H9 (cell line): ENCODE data around the gene UTP4. TPM values are rescaled to one million over a fixed set of nuclear protein-coding genes. Genes with fewer than 3 reads are reported as not detected.

Experiments used
- DNase-seq: peaks from one replicate; pipeline ENCODE4 v3.0.0-alpha.2; 2017
- H2AFZ ChIP-seq: one replicate; pipeline ENCODE4 v1.6.1; 2013; ENCODE audit warnings: mild to moderate bottlenecking, low read length, control low read depth, moderate library complexity
- H2AK5ac ChIP-seq: 2 replicates; pipeline ENCODE4 v1.6.1; 2013; ENCODE audit warnings: low read length, control low read depth, mixed read lengths; ENCODE audit not compliant: insufficient read length
- H2BK120ac ChIP-seq: one replicate; pipeline ENCODE4 v1.6.1; 2013; ENCODE audit warnings: low read depth, mild to moderate bottlenecking, low read length, control low read depth, inconsistent platforms; ENCODE audit not compliant: poor library complexity, severe bottlenecking
- H2BK12ac ChIP-seq: 2 replicates; pipeline ENCODE4 v1.6.1; 2013; ENCODE audit warnings: low read length, control low read depth, mixed read lengths, low read depth; ENCODE audit not compliant: insufficient read length
- H2BK15ac ChIP-seq: 2 replicates; pipeline ENCODE4 v1.6.1; 2013; ENCODE audit warnings: low read depth, low read length, control low read depth
- H2BK20ac ChIP-seq: one replicate; pipeline ENCODE4 v1.6.1; 2013; ENCODE audit warnings: low read depth, mild to moderate bottlenecking, low read length, control low read depth, inconsistent platforms; ENCODE audit not compliant: poor library complexity, severe bottlenecking
- H2BK5ac ChIP-seq: 2 replicates; pipeline ENCODE4 v1.6.1; 2013; ENCODE audit warnings: low read length, control low read depth, mixed read lengths; ENCODE audit not compliant: insufficient read length
- H3K14ac ChIP-seq: 2 replicates; pipeline ENCODE4 v1.6.1; 2013; ENCODE audit warnings: low read length, control low read depth; ENCODE audit not compliant: insufficient read depth
- H3K18ac ChIP-seq: 2 replicates; pipeline ENCODE4 v1.6.1; 2013; ENCODE audit warnings: low read depth, mild to moderate bottlenecking, mixed read lengths, low read length, control low read depth; ENCODE audit not compliant: insufficient read length
- H3K23ac ChIP-seq: 2 replicates; pipeline ENCODE4 v1.6.1; 2013; ENCODE audit warnings: low read length, control low read depth, mixed read lengths, low read depth; ENCODE audit not compliant: insufficient read length
- H3K23me2 ChIP-seq: 2 replicates; pipeline ENCODE4 v1.6.1; 2013; ENCODE audit warnings: low read depth, mild to moderate bottlenecking, mixed read lengths, low read length, control low read depth; ENCODE audit not compliant: insufficient read length, poor library complexity, severe bottlenecking
- H3K27ac ChIP-seq: 2 replicates; pipeline ENCODE4 v1.5.1; 2013; ENCODE audit warnings: low read length, control low read depth, mixed read lengths, low read depth; ENCODE audit not compliant: insufficient read length
- H3K27me3 ChIP-seq: 2 replicates; pipeline ENCODE4 v1.6.1; 2013; ENCODE audit warnings: low read length, control low read depth, inconsistent platforms; ENCODE audit not compliant: insufficient read depth
- H3K4ac ChIP-seq: 2 replicates; pipeline ENCODE4 v1.6.1; 2013; ENCODE audit warnings: low read depth, mild to moderate bottlenecking, control low read depth, inconsistent platforms, low read length, moderate library complexity
- H3K4me1 ChIP-seq: 2 replicates; pipeline ENCODE4 v1.6.1; 2013; ENCODE audit warnings: low read length, control low read depth, inconsistent platforms; ENCODE audit not compliant: insufficient read depth
- H3K4me2 ChIP-seq: 2 replicates; pipeline ENCODE4 v1.6.1; 2013; ENCODE audit warnings: low read length, control low read depth, mixed read lengths; ENCODE audit not compliant: insufficient read length, insufficient read depth
- H3K56ac ChIP-seq: 2 replicates; pipeline ENCODE4 v1.6.1; 2013; ENCODE audit warnings: low read depth, mild to moderate bottlenecking, mixed read lengths, low read length, control low read depth; ENCODE audit not compliant: insufficient read length
- H3K79me1 ChIP-seq: 2 replicates; pipeline ENCODE4 v1.6.1; 2013; ENCODE audit warnings: low read depth, mild to moderate bottlenecking, moderate library complexity, low read length, control low read depth, inconsistent platforms; ENCODE audit not compliant: insufficient read depth, poor library complexity, severe bottlenecking
- H3K79me2 ChIP-seq: 2 replicates; pipeline ENCODE4 v1.6.1; 2013; ENCODE audit warnings: low read length, control low read depth, inconsistent platforms; ENCODE audit not compliant: insufficient read depth
- H3K9ac ChIP-seq: 2 replicates; pipeline ENCODE4 v1.6.1; 2013; ENCODE audit warnings: low read length, control low read depth, mixed read lengths; ENCODE audit not compliant: insufficient read length; ENCODE audit errors: extremely low read depth
- H3K9me3 ChIP-seq: one replicate; pipeline ENCODE4 v1.6.1; 2013; ENCODE audit warnings: low read depth, low read length, inconsistent platforms; ENCODE audit not compliant: control insufficient read depth
- H3T11ph ChIP-seq: one replicate; pipeline ENCODE4 v1.6.1; 2013; ENCODE audit warnings: mild to moderate bottlenecking, low read length, control low read depth, inconsistent platforms
- H4K20me1 ChIP-seq: one replicate; pipeline ENCODE4 v1.6.1; 2013; ENCODE audit not compliant: control insufficient read depth, insufficient read length, insufficient read depth
- H4K5ac ChIP-seq: 2 replicates; pipeline ENCODE4 v1.6.1; 2013; ENCODE audit warnings: low read depth, mild to moderate bottlenecking, mixed read lengths, low read length, control low read depth; ENCODE audit not compliant: insufficient read length
- H4K8ac ChIP-seq: replicated peaks from 2 replicates; pipeline ENCODE4 v1.6.1; 2013; ENCODE audit warnings: low read length, control low read depth, mixed read lengths, low read depth; ENCODE audit not compliant: insufficient read length
- H4K91ac ChIP-seq: 2 replicates; pipeline ENCODE4 v1.6.1; 2013; ENCODE audit warnings: low read depth, mild to moderate bottlenecking, moderate library complexity, mixed read lengths, low read length, control low read depth; ENCODE audit not compliant: insufficient read length
- H3K27ac Mint-ChIP-seq, 3 experiments: 2 replicates in 2 of 3; 3 replicates in 1 of 3; pipeline ENCODE4 v1.8.0; 2020 to 2021; ENCODE audit warnings: mixed read lengths in 3 of 3, mild to moderate bottlenecking in 1 of 3, moderate library complexity in 1 of 3
- H3K27me3 Mint-ChIP-seq: 2 replicates; pipeline ENCODE4 v1.8.0; 2021; ENCODE audit warnings: low read depth, mild to moderate bottlenecking, moderate library complexity, mixed read lengths
- H3K36me3 Mint-ChIP-seq, 3 experiments: 2 replicates in 2 of 3; 3 replicates in 1 of 3; pipeline ENCODE4 v1.8.0; 2020 to 2021; ENCODE audit warnings: low read depth in 3 of 3, mixed read lengths in 3 of 3; ENCODE audit not compliant: insufficient read depth in 1 of 3
- H3K4me1 Mint-ChIP-seq, 2 experiments: 2 replicates each; pipeline ENCODE4 v1.8.0; 2020; ENCODE audit warnings: mixed read lengths in 2 of 2
- H3K4me3 Mint-ChIP-seq, 2 experiments: 2 replicates in 1 of 2; 3 replicates in 1 of 2; pipeline ENCODE4 v1.8.0; 2020 to 2021; ENCODE audit warnings: mild to moderate bottlenecking in 2 of 2, mixed read lengths in 2 of 2, moderate library complexity in 1 of 2
- H3K9me3 Mint-ChIP-seq, 2 experiments: 2 replicates in 1 of 2; 3 replicates in 1 of 2; pipeline ENCODE4 v1.8.0; 2020; ENCODE audit warnings: mild to moderate bottlenecking in 2 of 2, mixed read lengths in 2 of 2, moderate library complexity in 1 of 2
- WGBS: extraction: QIAGEN DNeasy Blood & Tissue Kit; methylation state at CpG from one replicate; pipeline ENCODE4 v1.1.7; 2013; ENCODE audit warnings: missing lambda C conversion rate, low lambda C conversion rate, mixed read lengths; ENCODE audit not compliant: insufficient read length; ENCODE audit errors: extremely low coverage; 5-methylcytosine and 5-hydroxymethylcytosine counted together
- total RNA-seq: library from RNA; stranded (reverse); gene quantifications from 2 replicates; pipeline ENCODE4 v1.2.1, GENCODE V29; 2021
- TF ChIP-seq, protein P1 (sequence below): fragments of 200-600 bp; sonication (generic); conservative IDR thresholded peaks from 3 replicates; pipeline ENCODE4 v1.8.0; 2021; ENCODE audit warnings: antibody characterized with exemption, mild to moderate bottlenecking

The UTP4 gene
- total RNA-seq, 1 experiment from 2014 or later, result 94.0 TPM

DNA sequence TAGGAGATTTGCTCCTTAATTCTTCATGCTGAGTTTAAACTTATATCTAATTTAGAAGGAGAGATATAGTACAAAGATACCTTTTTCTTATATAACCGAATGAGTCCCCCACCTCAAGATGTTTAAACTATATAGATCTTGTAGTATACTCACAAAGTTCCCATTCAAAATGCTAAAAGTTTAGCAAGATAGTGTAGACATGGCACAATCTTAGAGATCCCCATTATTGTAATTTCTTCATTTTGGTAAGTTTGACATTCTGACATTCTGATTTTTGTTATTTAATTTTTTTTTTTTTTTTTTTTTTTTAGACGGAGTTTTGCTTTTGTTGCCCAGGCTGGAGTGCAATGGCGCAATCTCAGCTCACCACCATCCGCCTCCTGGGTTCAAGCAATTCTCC, 77.3 kb downstream of the UTP4 start:
- Histone ChIP-seq H3K9me3 (no peaks in the 10 kb centered on the region), H2BK120ac (no peak overlapping the region), H3K23ac (no peak overlapping the region), H3T11ph (no peak overlapping the region), H2BK15ac (no peak overlapping the region), H3K79me1 (peaks cover 5% of the 10 kb centered on the region), H3K4me2 (no peak overlapping the region), H3K4ac (no peak overlapping the region), H3K27me3 (no peaks in the 10 kb centered on the region), H3K9ac (no peak overlapping the region), H2BK12ac (no peak overlapping the region), H3K23me2 (no peaks in the 10 kb centered on the region), H4K91ac (no peak overlapping the region), H2BK5ac (no peak overlapping the region), H2AK5ac (no peak overlapping the region), H3K79me2 (no peaks in the 10 kb centered on the region; the same call in 1 of the 2 replicates), H3K56ac (no peak overlapping the region), H3K14ac (no peak overlapping the region), H2BK20ac (no peak overlapping the region), H3K27ac (no peak overlapping the region), H4K20me1 (no peaks in the 10 kb centered on the region), H4K5ac (no peak overlapping the region), H3K18ac (no peak overlapping the region), H3K4me1 (no peaks in the 10 kb centered on the region), H4K8ac (no peak overlapping the region), H2AFZ (no peak overlapping the region)
- Mint-ChIP-seq H3K36me3 (no peaks in the 10 kb centered on the region; a peak in 1 of 7 replicates), H3K27ac (no peak overlapping the region), H3K4me3 (no peak overlapping the region), H3K9me3 (no peaks in the 10 kb centered on the region), H3K27me3 (no peaks in the 10 kb centered on the region), H3K4me1 (no peaks in the 10 kb centered on the region)
- WGBS, result no CpG with 5 or more reads among the region's 4 CpGs
- TF ChIP-seq, protein P1, sequence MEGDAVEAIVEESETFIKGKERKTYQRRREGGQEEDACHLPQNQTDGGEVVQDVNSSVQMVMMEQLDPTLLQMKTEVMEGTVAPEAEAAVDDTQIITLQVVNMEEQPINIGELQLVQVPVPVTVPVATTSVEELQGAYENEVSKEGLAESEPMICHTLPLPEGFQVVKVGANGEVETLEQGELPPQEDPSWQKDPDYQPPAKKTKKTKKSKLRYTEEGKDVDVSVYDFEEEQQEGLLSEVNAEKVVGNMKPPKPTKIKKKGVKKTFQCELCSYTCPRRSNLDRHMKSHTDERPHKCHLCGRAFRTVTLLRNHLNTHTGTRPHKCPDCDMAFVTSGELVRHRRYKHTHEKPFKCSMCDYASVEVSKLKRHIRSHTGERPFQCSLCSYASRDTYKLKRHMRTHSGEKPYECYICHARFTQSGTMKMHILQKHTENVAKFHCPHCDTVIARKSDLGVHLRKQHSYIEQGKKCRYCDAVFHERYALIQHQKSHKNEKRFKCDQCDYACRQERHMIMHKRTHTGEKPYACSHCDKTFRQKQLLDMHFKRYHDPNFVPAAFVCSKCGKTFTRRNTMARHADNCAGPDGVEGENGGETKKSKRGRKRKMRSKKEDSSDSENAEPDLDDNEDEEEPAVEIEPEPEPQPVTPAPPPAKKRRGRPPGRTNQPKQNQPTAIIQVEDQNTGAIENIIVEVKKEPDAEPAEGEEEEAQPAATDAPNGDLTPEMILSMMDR, result no peak
- no peak for DNase-seq
